ENCODE results near the gene RHOU.

Gene RHOU

GRCh38 chr1:228763561-228763960 is 28.3 kb downstream of the RHOU start:
- H3K4me3 ChIP-seq (replicated peaks; ENCODE audit: low read depth, low read length), result no peak overlapping the region
- no peak for DNase-seq (ENCODE audit: extremely low read depth, low read depth)
- no peak for TF ChIP-seq CTCF (IDR thresholded peaks at IDR 0.05; ENCODE audit: low read depth, low read length, missing control alignments)

- H3K4me3 ChIP-seq (replicated peaks; ENCODE audit: low read depth, low read length), result no peak overlapping the region
- no peak for DNase-seq (ENCODE audit: extremely low read depth, low read depth)
These were observed 30.1 kb downstream of the RHOU start for GRCh38 chr1:228765168-228765946.

GRCh38 chr1:228766788-228767187 is 31.5 kb downstream of the RHOU start:
- H3K4me3 ChIP-seq (replicated peaks; ENCODE audit: low read depth, low read length), result no peak overlapping the region
- no peak for TF ChIP-seq CTCF (IDR thresholded peaks at IDR 0.05; ENCODE audit: low read depth, low read length, missing control alignments)
- DNase-seq (ENCODE audit: extremely low read depth, low read depth), result no peak

More at GRCh38 chr1:228765168-228765946, 30.1 kb downstream of the RHOU start:
- no peak for TF ChIP-seq CTCF (IDR thresholded peaks at IDR 0.05; ENCODE audit: low read depth, low read length, missing control alignments)

- H3K4me3 ChIP-seq (replicated peaks; ENCODE audit: low read depth, low read length), result no peak overlapping the region
These were observed 32.5 kb downstream of the RHOU start for GRCh38 chr1:228767636-228768354.

GRCh38 chr1:228768355-228769000 is 33.2 kb downstream of the RHOU start:
- no peak overlapping the region for H3K4me3 ChIP-seq (replicated peaks; ENCODE audit: low read depth, low read length)
- no peak for TF ChIP-seq CTCF (IDR thresholded peaks at IDR 0.05; ENCODE audit: low read depth, low read length, missing control alignments)
- no peak for DNase-seq (ENCODE audit: extremely low read depth, low read depth)

More at GRCh38 chr1:228767636-228768354, 32.5 kb downstream of the RHOU start:
- no peak for TF ChIP-seq CTCF (IDR thresholded peaks at IDR 0.05; ENCODE audit: low read depth, low read length, missing control alignments)
- DNase-seq (ENCODE audit: extremely low read depth, low read depth), result no peak

- no peak for DNase-seq (ENCODE audit: extremely low read depth, low read depth)
- no peak overlapping the region for H3K4me3 ChIP-seq (replicated peaks; ENCODE audit: low read depth, low read length)
- no peak for TF ChIP-seq CTCF (IDR thresholded peaks at IDR 0.05; ENCODE audit: low read depth, low read length, missing control alignments)
These were observed 35.5 kb downstream of the RHOU start for GRCh38 chr1:228770779-228771223.
